Spleen (tissue), 7 donors: ENCODE data around the gene PLEKHA5.

ENCODE experiments used
- POLR2AphosphoS5 ChIP-seq, 3 donors: sonication (generic); formaldehyde crosslinking; IDR thresholded peaks; one replicate each; pipeline ENCODE4 v1.5.1; 2017; ENCODE audit warnings: antibody characterized with exemption in 3 of 3
- TF ChIP-seq, protein P1 (sequence below), 11 experiments: fragments of 200-600 bp in 7 of 11; fragments of 450-650 bp in 4 of 11; sonication (generic) in 4 of 11; IDR thresholded peaks in 8 of 11; conservative IDR thresholded peaks in 3 of 11; 1 replicate in 7 of 11; 2 replicates in 4 of 11; pipeline versions ENCODE4 v1.4.0 to v1.8.0; 2016 to 2021; ENCODE audit warnings: antibody characterized with exemption in 11 of 11, inconsistent platforms in 4 of 11, mild to moderate bottlenecking in 1 of 11
- donor health status: DM: no; HTN: no; CAD: no; lungs with moderate emphysema.
- donor health status: DM: no; HTN: no; CAD: no.
- donor health status: DM: no; HTN: no; CAD: no.

DNA sequence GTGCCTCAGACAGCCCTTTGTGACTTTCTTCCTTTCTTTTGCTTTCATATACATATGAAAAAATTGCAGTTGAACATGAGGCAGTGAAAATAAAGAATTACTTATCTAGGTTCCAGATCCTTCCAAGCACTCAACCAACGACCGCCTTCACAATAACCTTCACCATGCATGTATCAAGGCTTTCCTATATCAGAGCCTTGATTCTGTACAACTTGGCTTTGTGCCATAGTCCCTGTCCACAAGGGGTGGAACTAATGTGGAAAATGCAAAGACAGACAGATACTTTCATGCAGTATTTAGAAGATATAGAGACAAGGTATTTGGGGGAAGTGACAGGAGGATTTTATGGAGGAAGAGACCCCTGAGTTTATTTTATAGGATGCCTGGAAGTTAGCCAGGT lies 48.6 kb upstream of the PLEKHA5 start:
- TF ChIP-seq, protein P1, sequence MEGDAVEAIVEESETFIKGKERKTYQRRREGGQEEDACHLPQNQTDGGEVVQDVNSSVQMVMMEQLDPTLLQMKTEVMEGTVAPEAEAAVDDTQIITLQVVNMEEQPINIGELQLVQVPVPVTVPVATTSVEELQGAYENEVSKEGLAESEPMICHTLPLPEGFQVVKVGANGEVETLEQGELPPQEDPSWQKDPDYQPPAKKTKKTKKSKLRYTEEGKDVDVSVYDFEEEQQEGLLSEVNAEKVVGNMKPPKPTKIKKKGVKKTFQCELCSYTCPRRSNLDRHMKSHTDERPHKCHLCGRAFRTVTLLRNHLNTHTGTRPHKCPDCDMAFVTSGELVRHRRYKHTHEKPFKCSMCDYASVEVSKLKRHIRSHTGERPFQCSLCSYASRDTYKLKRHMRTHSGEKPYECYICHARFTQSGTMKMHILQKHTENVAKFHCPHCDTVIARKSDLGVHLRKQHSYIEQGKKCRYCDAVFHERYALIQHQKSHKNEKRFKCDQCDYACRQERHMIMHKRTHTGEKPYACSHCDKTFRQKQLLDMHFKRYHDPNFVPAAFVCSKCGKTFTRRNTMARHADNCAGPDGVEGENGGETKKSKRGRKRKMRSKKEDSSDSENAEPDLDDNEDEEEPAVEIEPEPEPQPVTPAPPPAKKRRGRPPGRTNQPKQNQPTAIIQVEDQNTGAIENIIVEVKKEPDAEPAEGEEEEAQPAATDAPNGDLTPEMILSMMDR (IDR thresholded peaks at IDR 0.05 in 8 of 11, conservative IDR thresholded peaks at IDR 0.05 in 3 of 11) = no peak
- no peak for TF ChIP-seq POLR2AphosphoS5 (IDR thresholded peaks at IDR 0.05)
